GM18505 (cell line): Measurements from ENCODE around the gene CCDC91.
A peak's percentile ranks its signal among the peaks of the same experiment; 100 is the strongest.
"Not testable (repeated sequence)": the region's sequence is repeated elsewhere in the genome, so short reads cannot be mapped to it uniquely, and the experiment has no call there.

Experiments used
- ATAC-seq: cut with Tn5 transposase; IDR thresholded peaks from one replicate; pipeline ENCODE4 v1.9.1; 2021; ENCODE audit not compliant: unreplicated experiment
- POLR2A ChIP-seq: IDR thresholded peaks from 4 replicates; pipeline ENCODE4 v1.6.1; 2011; ENCODE audit warnings: borderline replicate concordance; ENCODE audit not compliant: insufficient read depth, insufficient read length; ENCODE audit errors: extremely low read depth

Gene CCDC91

GRCh38 chr12:28172434-28173030 lies 17.7 kb upstream of the CCDC91 start:
- no peak for ATAC-seq
- no peak for TF ChIP-seq POLR2A

- ATAC-seq, result no peak
- no peak for TF ChIP-seq POLR2A
These were observed 16.8 kb upstream of the CCDC91 start for GRCh38 chr12:28173440-28173839.

GRCh38 chr12:28175098-28175589 lies 15.1 kb upstream of the CCDC91 start:
- no peak for TF ChIP-seq POLR2A

DNA sequence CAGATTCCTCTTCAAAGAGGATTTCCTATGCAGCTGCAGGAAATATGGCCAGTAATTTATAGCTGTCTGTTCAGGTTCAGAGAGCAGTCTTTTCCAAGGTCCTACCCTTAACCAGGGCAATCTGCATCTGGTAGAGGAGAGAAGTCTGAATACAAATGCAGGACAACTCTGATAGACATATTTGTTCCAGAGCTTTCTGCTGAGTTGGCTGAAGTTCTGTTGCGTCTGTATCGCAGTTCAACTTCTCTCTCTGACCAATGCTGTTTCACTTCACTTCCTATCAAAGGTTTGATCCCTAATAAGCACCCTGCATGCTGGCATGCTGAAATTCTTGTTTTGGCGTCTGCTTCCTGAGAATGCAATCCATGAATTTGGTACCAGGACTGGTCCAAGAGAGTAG lies 14.0 kb upstream of the CCDC91 start:
- ATAC-seq, result no peak
- no peak for TF ChIP-seq POLR2A

More at GRCh38 chr12:28175098-28175589, 15.1 kb upstream of the CCDC91 start:
- ATAC-seq, result no peak

DNA sequence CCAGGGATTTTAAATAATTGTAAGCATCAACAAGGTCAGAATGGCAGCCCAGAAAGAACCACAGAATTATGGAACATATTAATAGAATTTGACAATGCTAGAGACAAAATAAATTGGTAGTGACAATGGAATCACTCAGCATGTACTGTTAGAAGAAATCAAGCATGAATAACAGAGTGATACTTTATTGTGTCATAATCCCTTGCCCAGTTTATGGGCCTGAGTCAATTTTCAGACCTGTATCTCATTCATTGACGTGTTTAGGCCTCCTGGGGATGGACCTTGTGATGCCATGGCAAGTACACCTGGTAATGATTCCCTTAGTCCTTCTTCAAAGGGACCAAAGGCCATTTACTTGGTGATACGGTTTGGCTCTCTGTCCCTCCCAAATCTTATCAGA lies 12.8 kb upstream of the CCDC91 start:
- no peak for ATAC-seq
- no peak for TF ChIP-seq POLR2A

GRCh38 chr12:28177905-28178304 lies 12.4 kb upstream of the CCDC91 start:
- no peak for ATAC-seq
- TF ChIP-seq POLR2A, result no peak

GRCh38 chr12:28178775-28179174 lies 11.5 kb upstream of the CCDC91 start:
- no peak for ATAC-seq
- TF ChIP-seq POLR2A, result no peak

DNA sequence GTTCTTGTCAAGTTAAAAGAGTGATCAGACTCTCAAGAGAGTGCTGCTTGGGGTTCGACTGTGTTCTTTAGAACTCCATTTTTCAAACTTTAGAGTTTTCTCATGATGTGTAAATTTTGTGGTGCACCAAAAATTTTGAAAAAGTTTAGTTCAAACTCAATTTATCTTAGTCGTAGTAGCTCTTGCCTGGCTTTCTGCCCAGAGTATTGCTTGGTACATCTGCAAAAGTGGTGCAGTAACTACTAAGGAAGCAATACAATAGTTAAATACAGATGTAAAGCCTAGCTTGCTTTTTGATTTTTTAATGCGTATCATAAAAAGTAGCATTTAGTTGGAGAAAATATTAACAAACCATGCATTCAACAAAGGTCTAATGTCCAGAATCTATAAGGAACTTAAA lies 9.5 kb upstream of the CCDC91 start:
- no peak for ATAC-seq
- no peak for TF ChIP-seq POLR2A

DNA sequence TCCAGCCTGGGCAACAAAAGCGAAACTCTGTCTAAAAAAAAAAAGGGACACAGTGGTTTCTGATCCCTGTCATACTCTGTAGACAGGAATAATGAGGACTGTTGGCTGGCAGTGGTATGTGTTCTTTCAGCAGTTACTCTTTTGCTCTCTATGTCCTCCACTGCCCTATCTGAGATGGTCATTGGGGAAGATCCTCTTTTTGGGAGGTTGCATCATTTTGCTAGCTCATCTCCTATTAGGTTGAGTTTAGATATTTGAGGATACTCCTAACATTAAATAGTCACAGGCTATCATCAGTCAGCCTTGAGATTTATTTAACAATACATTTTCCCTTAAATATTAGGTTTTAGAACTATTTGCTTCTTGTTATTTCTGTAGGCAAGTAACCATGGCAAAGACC lies 5.9 kb upstream of the CCDC91 start:
- ATAC-seq, result no peak
- no peak for TF ChIP-seq POLR2A

DNA sequence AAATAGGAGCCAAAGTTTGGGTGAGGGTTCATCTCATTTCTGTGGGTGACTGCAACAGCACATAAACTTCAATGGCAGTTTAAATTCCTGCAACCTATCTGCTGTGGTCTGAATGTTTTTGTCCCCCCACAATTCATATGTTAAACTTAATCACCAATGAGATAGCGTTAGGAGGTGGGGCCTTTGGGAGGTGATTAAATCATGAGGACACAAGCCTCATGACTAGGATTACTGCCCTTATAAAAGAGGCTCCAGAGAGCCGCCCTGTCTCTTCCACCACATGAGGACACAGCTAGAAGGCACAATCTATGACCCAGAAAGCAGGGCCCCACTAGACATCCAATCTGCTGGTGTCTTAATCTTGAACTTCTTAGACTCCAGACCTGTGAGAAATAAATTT lies 3.8 kb upstream of the CCDC91 start:
- ATAC-seq, result no peak
- TF ChIP-seq POLR2A, result no peak

DNA sequence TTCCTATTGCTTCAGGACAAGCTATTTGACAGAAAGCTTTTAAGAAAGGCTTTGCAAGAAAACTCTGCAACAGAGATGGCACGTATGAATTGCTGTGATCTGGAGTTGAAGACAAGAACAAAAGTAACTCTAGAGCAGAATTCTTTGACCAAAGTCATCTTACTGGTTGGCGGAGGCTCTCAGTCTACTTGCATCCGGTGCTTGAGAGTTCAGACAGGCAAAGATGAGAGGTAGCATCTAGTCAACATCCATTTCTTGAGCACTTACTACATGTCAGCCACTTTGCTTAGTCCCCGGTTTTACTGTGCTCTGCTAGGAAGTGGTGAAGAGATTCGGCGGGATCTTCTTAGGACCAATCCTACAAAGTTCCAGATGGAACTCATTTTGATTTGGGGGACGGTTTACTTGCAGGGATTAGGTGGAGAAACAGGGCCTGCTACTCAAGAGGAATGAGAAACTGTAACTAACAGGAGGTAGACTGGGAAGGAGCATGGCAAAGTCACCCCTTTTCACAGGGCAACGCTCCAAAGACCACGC lies 404 bp upstream of the CCDC91 start:
- ATAC-seq, result no peak
- TF ChIP-seq POLR2A, result no peak

GRCh38 chr12:28191051-28192048 lies 1.1 kb downstream of the CCDC91 start:
- ATAC-seq, result peak; percentile 4
- no peak for TF ChIP-seq POLR2A

- no peak for ATAC-seq
- TF ChIP-seq POLR2A, result no peak
These were observed 1.9 kb downstream of the CCDC91 start for GRCh38 chr12:28192125-28192524.

DNA sequence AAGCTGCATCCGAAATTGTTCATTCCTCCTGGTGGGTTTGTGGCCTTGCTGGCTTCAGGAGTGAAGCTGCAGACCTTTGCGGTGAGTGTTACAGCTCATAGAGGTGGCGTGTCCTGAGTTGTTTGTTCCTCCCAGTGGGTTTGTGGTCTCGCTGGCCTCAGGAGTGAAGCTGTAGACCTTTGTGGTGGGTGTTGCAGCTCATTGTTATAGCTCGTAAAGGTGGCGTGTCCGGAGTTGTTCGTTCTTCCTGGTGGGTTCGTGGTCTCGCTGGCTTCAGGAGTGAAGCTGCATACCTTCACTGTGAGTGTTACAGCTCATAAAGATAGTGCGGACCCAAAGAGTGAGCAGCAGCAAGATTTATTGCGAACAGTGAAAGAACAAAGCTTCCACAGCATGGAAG lies 4.4 kb downstream of the CCDC91 start:
- ATAC-seq, result not testable (repeated sequence)

- ATAC-seq, result not testable (repeated sequence)
These were observed 10.9 kb downstream of the CCDC91 start for GRCh38 chr12:28201136-28201535.
